Keratinocyte (primary cell): Measurements from ENCODE around the gene RBMXL3. TPM values are rescaled to one million over a fixed set of nuclear protein-coding genes. Genes with fewer than 3 reads are reported as not detected.

Source experiments
- DNase-seq: peaks from one replicate; pipeline ENCODE4 v3.0.0-alpha.2; 2011; ENCODE audit warnings: low read depth, missing footprints, low spot score
- FAIRE-seq: peaks from 2 replicates; lab custom pipeline; 2011; peaks lifted over from hg19 to GRCh38; lab: Jason Lieb, UNC
- H2AFZ ChIP-seq: 2 replicates; pipeline ENCODE4 v1.6.0; 2012; ENCODE audit warnings: low read length, control low read depth, inconsistent platforms; ENCODE audit not compliant: control insufficient read depth
- H3K27ac ChIP-seq: 2 replicates; pipeline ENCODE4 v1.5.1; 2011; ENCODE audit warnings: low read length; ENCODE audit not compliant: control insufficient read depth, insufficient read depth
- H3K27me3 ChIP-seq: 3 replicates; pipeline ENCODE4 v1.6.0; 2011; ENCODE audit warnings: low read length; ENCODE audit not compliant: control insufficient read depth, insufficient read depth; ENCODE audit errors: extremely low read depth
- H3K36me3 ChIP-seq, 2 experiments: 2 replicates in 1 of 2; 3 replicates in 1 of 2; pipeline ENCODE4 v1.5.1; 2011; ENCODE audit warnings: low read length in 2 of 2, mild to moderate bottlenecking in 1 of 2; ENCODE audit not compliant: control insufficient read depth in 2 of 2, insufficient read depth in 2 of 2; ENCODE audit errors: extremely low read depth in 1 of 2
- H3K4me1 ChIP-seq: 3 replicates; pipeline ENCODE4 v1.5.1; 2011; ENCODE audit warnings: low read length; ENCODE audit not compliant: control insufficient read depth, insufficient read depth; ENCODE audit errors: extremely low read depth
- H3K4me2 ChIP-seq: 3 replicates; pipeline ENCODE4 v1.6.0; 2011; ENCODE audit warnings: low read depth, low read length; ENCODE audit not compliant: control insufficient read depth, insufficient read depth; ENCODE audit errors: extremely low read depth
- H3K4me3 ChIP-seq, 3 experiments: fragments of 200-600 bp in 1 of 3; sonication (generic) in 1 of 3; 2 replicates in 2 of 3; 3 replicates in 1 of 3; pipeline ENCODE4 v1.5.1; 2011 to 2016; ENCODE audit warnings: low read length in 3 of 3, mild to moderate bottlenecking in 3 of 3, control low read depth in 2 of 3, inconsistent platforms in 1 of 3, low read depth in 1 of 3, mixed read lengths in 1 of 3, mixed run types in 1 of 3, moderate library complexity in 1 of 3; ENCODE audit not compliant: control insufficient read depth in 2 of 3, insufficient read depth in 2 of 3; ENCODE audit errors: extremely low read depth in 1 of 3
- H3K79me2 ChIP-seq: 2 replicates; pipeline ENCODE4 v1.6.0; 2012; ENCODE audit warnings: low read length; ENCODE audit not compliant: control insufficient read depth, insufficient read depth
- H3K9ac ChIP-seq: 3 replicates; pipeline ENCODE4 v1.6.0; 2011; ENCODE audit warnings: low read length; ENCODE audit not compliant: control insufficient read depth, insufficient read depth; ENCODE audit errors: extremely low read depth
- H3K9me1 ChIP-seq: 3 replicates; pipeline ENCODE4 v1.6.0; 2011; ENCODE audit warnings: low read length; ENCODE audit not compliant: control insufficient read depth, insufficient read depth; ENCODE audit errors: extremely low read depth
- H3K9me3 ChIP-seq: 2 replicates; pipeline ENCODE4 v1.5.1; 2012; ENCODE audit warnings: low read depth, low read length; ENCODE audit not compliant: control insufficient read depth
- H4K20me1 ChIP-seq: 3 replicates; pipeline ENCODE4 v1.6.0; 2011; ENCODE audit warnings: low read length; ENCODE audit not compliant: control insufficient read depth, insufficient read depth; ENCODE audit errors: extremely low read depth
- CTCF ChIP-seq, 3 experiments: IDR thresholded peaks in 1 of 3; conservative IDR thresholded peaks in 1 of 3; optimal IDR thresholded peaks in 1 of 3; 2 replicates in 2 of 3; 3 replicates in 1 of 3; pipeline versions ENCODE3 to v1.5.1; 2011; ENCODE audit warnings: low read length in 3 of 3, mild to moderate bottlenecking in 3 of 3, moderate library complexity in 2 of 3, control low read depth in 1 of 3, inconsistent platforms in 1 of 3; ENCODE audit not compliant: insufficient read depth in 2 of 3; ENCODE audit errors: extremely low read depth in 1 of 3
- EZH2 ChIP-seq: IDR thresholded peaks from one replicate; pipeline ENCODE4 v1.6.1; 2012; ENCODE audit warnings: inconsistent platforms, mild to moderate bottlenecking, low read length, moderate library complexity
- dilution Hi-C: fragments of 300-500 bp; cut with MboI; formaldehyde crosslinking; loops from one replicate; pipeline ENCODE4 v1.7.0; 2020; ENCODE audit warnings: low sequenced_read_pairs; ENCODE audit not compliant: extremely low pct_ligation_motif_present
- polyA plus RNA-seq, 5 experiments: library from polyadenylated mRNA; depleted of rRNA in 3 of 5; stranded (reverse) in 3 of 5; stranded (forward) in 1 of 5; unstranded in 1 of 5; fragments of >200 nt; gene quantifications; 1 replicate in 1 of 5; 2 replicates in 3 of 5; 3 replicates in 1 of 5; pipeline versions ENCODE4 v1.2.1 to v1.2.3, GENCODE V29; 2011 to 2012; ENCODE audit warnings: missing spikeins in 2 of 5, low read depth in 1 of 5, low replicate concordance in 1 of 5

The RBMXL3 gene
- polyA plus RNA-seq, 1 donor (not counting 4 experiments of a cell fraction or from before 2014, with no cell fraction given), result not detected

- Histone ChIP-seq H3K36me3 (no peaks in the 10 kb centered on the region), H3K9ac (no peak overlapping the region), H2AFZ (no peak overlapping the region), H3K79me2 (no peaks in the 10 kb centered on the region), H3K27me3 (no peaks in the 10 kb centered on the region), H3K27ac (no peak overlapping the region), H3K4me3 (no peak overlapping the region), H3K4me1 (no peaks in the 10 kb centered on the region), H3K9me1 (no peaks in the 10 kb centered on the region), H3K9me3 (peaks cover 2% of the 10 kb centered on the region), H4K20me1 (no peaks in the 10 kb centered on the region), H3K4me2 (no peak overlapping the region)
- TF ChIP-seq CTCF (optimal IDR thresholded peaks at IDR 0.05 in 1 of 3, IDR thresholded peaks at IDR 0.05 in 1 of 3, conservative IDR thresholded peaks at IDR 0.05 in 1 of 3; ENCODE audit: extremely low read depth in 1 of 3, insufficient read depth in 2 of 3, low read length in 3 of 3), result no peak
- TF ChIP-seq EZH2, result no peak
- FAIRE-seq (no peak), DNase-seq (no peak)
- dilution Hi-C loops, result no loop called here
Measured at GRCh38 chrX:115191490-115192243, 2.5 kb downstream of the RBMXL3 start.

- TF ChIP-seq CTCF (optimal IDR thresholded peaks at IDR 0.05 in 1 of 3, IDR thresholded peaks at IDR 0.05 in 1 of 3, conservative IDR thresholded peaks at IDR 0.05 in 1 of 3; ENCODE audit: extremely low read depth in 1 of 3, insufficient read depth in 2 of 3, low read length in 3 of 3), result no peak
- no peak for TF ChIP-seq EZH2
- no peaks in the 10 kb centered on the region for H3K27me3 ChIP-seq
- H3K4me2 ChIP-seq, result no peak overlapping the region
- H3K9me1 ChIP-seq, result no peaks in the 10 kb centered on the region
- H3K4me3 ChIP-seq, result no peak overlapping the region
- no peaks in the 10 kb centered on the region for H4K20me1 ChIP-seq
- peaks cover 2% of the 10 kb centered on the region for H3K9me3 ChIP-seq
- H3K9ac ChIP-seq, result no peak overlapping the region
- H3K36me3 ChIP-seq, result no peaks in the 10 kb centered on the region
- H3K4me1 ChIP-seq, result no peaks in the 10 kb centered on the region
- FAIRE-seq (no peak), DNase-seq (no peak)
- H3K27ac ChIP-seq, result no peak overlapping the region
- no peak overlapping the region for H2AFZ ChIP-seq
- dilution Hi-C loops, result no loop called here
- no peaks in the 10 kb centered on the region for H3K79me2 ChIP-seq
Measured at GRCh38 chrX:115192244-115192700, 3.1 kb downstream of the RBMXL3 start.
